CD8-positive, alpha-beta memory T cell (primary cell): ENCODE data around the gene NTN5. TPM values are rescaled to one million over a fixed set of nuclear protein-coding genes. Genes with fewer than 3 reads are reported as not detected.
"Not testable (repeated sequence)": the region's sequence is repeated elsewhere in the genome, so short reads cannot be mapped to it uniquely, and the experiment has no call there.

Experiments used
- CTCF ChIA-PET: fragments of 350-600 bp; sonication (Branson Sonifier 250); formaldehyde crosslinking; loops from one replicate; lab custom pipeline; 2021; ENCODE audit warnings: antibody characterized with exemption; lab: Charles Lee
- POLR2A ChIA-PET: fragments of 350-600 bp; sonication (Branson Sonifier 250); formaldehyde crosslinking; loops from one replicate; lab custom pipeline; 2021; ENCODE audit warnings: antibody characterized with exemption; lab: Charles Lee
- DNase-seq, 5 donors: peaks; one replicate each; pipeline versions ENCODE4 v3.0.0 to v3.0.0-alpha.2; 2020 to 2022; ENCODE audit warnings: mixed read lengths in 1 of 5
- H3K27ac ChIP-seq: one replicate; pipeline ENCODE4 v1.7.0; 2013; ENCODE audit warnings: low read depth, mild to moderate bottlenecking, low read length, moderate library complexity
- H3K27me3 ChIP-seq: 2 replicates; pipeline ENCODE4 v1.7.0; 2013; ENCODE audit warnings: low read length, mild to moderate bottlenecking; ENCODE audit not compliant: insufficient read depth, poor library complexity, severe bottlenecking
- H3K36me3 ChIP-seq: 2 replicates; pipeline ENCODE4 v1.7.0; 2013; ENCODE audit warnings: mild to moderate bottlenecking, low read length, moderate library complexity; ENCODE audit not compliant: insufficient read depth
- H3K4me1 ChIP-seq: 2 replicates; pipeline ENCODE4 v1.7.0; 2013; ENCODE audit warnings: mild to moderate bottlenecking, low read length, moderate library complexity; ENCODE audit not compliant: insufficient read depth
- H3K4me3 ChIP-seq: 2 replicates; pipeline ENCODE4 v1.7.0; 2013; ENCODE audit warnings: mild to moderate bottlenecking, low read length
- H3K9me3 ChIP-seq: 2 replicates; pipeline ENCODE4 v1.7.0; 2013; ENCODE audit warnings: mild to moderate bottlenecking, low read length
- H3K27ac Mint-ChIP-seq, 8 donors: one replicate each; pipeline ENCODE4 v1.8.0; 2020 to 2021; ENCODE audit warnings: mixed read lengths in 8 of 8, mild to moderate bottlenecking in 6 of 8, inconsistent platforms in 3 of 8, moderate library complexity in 3 of 8
- H3K27me3 Mint-ChIP-seq, 2 donors: one replicate each; pipeline ENCODE4 v1.8.0; 2020 to 2021; ENCODE audit warnings: mixed read lengths in 2 of 2, mild to moderate bottlenecking in 1 of 2, moderate library complexity in 1 of 2
- H3K36me3 Mint-ChIP-seq, 3 donors: one replicate each; pipeline ENCODE4 v1.8.0; 2020 to 2021; ENCODE audit warnings: mixed read lengths in 3 of 3, inconsistent platforms in 1 of 3, mild to moderate bottlenecking in 1 of 3
- H3K4me1 Mint-ChIP-seq, 3 donors: one replicate each; pipeline ENCODE4 v1.8.0; 2020 to 2021; ENCODE audit warnings: mixed read lengths in 3 of 3, inconsistent platforms in 1 of 3, mild to moderate bottlenecking in 1 of 3
- H3K4me3 Mint-ChIP-seq, 7 donors: one replicate each; pipeline ENCODE4 v1.8.0; 2020 to 2021; ENCODE audit warnings: mixed read lengths in 7 of 7, mild to moderate bottlenecking in 6 of 7, moderate library complexity in 4 of 7, inconsistent platforms in 2 of 7
- H3K9me3 Mint-ChIP-seq, 5 donors: one replicate each; pipeline ENCODE4 v1.8.0; 2020 to 2022; ENCODE audit warnings: mixed read lengths in 5 of 5, mild to moderate bottlenecking in 3 of 5, moderate library complexity in 2 of 5, inconsistent platforms in 1 of 5
- polyA plus RNA-seq: library from polyadenylated mRNA; unstranded; fragments of 300-500 nt; fragmentation: Illumina TruSeq; gene quantifications from one replicate; pipeline ENCODE4 v1.2.3, GENCODE V29; 2021
- total RNA-seq, 2 experiments: library from RNA; stranded (reverse); gene quantifications; one replicate each; pipeline ENCODE4 v1.2.3, GENCODE V29; 2021

The NTN5 gene
- total and polyA plus RNA-seq, 3 experiments from 2014 or later: 0.11 to 0.33 TPM; not detected in 1

GRCh38 chr19:48680436-48681126 lies 7.8 kb upstream of the NTN5 start:
- Mint-ChIP-seq H3K4me3 (no peak overlapping the region), H3K27me3 (no peaks in the 10 kb centered on the region), H3K4me1 (peaks cover 0 to under 1% (median under 1%) of the 10 kb centered on the region in 3 donors), H3K36me3 (no peaks in the 10 kb centered on the region), H3K27ac (no peak overlapping the region), H3K9me3 (no peaks in the 10 kb centered on the region)
- CTCF ChIA-PET: no interaction called here
- no peak for DNase-seq
- Histone ChIP-seq H3K27me3 (no peaks in the 10 kb centered on the region), H3K36me3 (no peaks in the 10 kb centered on the region), H3K27ac (no peak overlapping the region), H3K9me3 (no peaks in the 10 kb centered on the region), H3K4me3 (no peak overlapping the region), H3K4me1 (peaks cover 2% of the 10 kb centered on the region)
- POLR2A ChIA-PET: no interaction called here

- H3K9me3 Mint-ChIP-seq, H3K27me3 ChIP-seq, H3K4me3 Mint-ChIP-seq, H3K4me3 ChIP-seq, H3K27ac ChIP-seq, H3K36me3 Mint-ChIP-seq, H3K9me3 ChIP-seq, H3K36me3 ChIP-seq, DNase-seq, CTCF ChIA-PET, H3K27me3 Mint-ChIP-seq, H3K4me1 Mint-ChIP-seq, H3K27ac Mint-ChIP-seq, H3K4me1 ChIP-seq, POLR2A ChIA-PET: not testable (repeated sequence)
Measured at GRCh38 chr19:48680006-48680405, 7.2 kb upstream of the NTN5 start.

GRCh38 chr19:48678201-48678600 lies 5.4 kb upstream of the NTN5 start:
- peaks cover 5 to 8% (median 7%) of the 10 kb centered on the region in 3 donors for H3K4me1 Mint-ChIP-seq
- H3K9me3 Mint-ChIP-seq: no peaks in the 10 kb centered on the region
- Histone ChIP-seq H3K27ac (no peak overlapping the region), H3K27me3 (no peaks in the 10 kb centered on the region), H3K4me3 (no peak overlapping the region), H3K36me3 (no peaks in the 10 kb centered on the region), H3K9me3 (no peaks in the 10 kb centered on the region), H3K4me1 (peaks cover 9% of the 10 kb centered on the region)
- H3K4me3 Mint-ChIP-seq: no peak overlapping the region
- DNase-seq: no peak
- ChIA-PET CTCF (interaction anchor here (4.7 kb wide), 1 partner anchor 33 kb away, joined by 34 read pairs; the partner anchor contains the start of gene CA11), POLR2A (no interaction called here)
- H3K27ac Mint-ChIP-seq: no peak overlapping the region
- peaks cover 0 to 1% of the 10 kb centered on the region in 2 donors for H3K27me3 Mint-ChIP-seq
- no peaks in the 10 kb centered on the region for H3K36me3 Mint-ChIP-seq

- Mint-ChIP-seq H3K4me3 (no peak overlapping the region), H3K4me1 (peaks cover 5 to 8% (median 7%) of the 10 kb centered on the region in 3 donors), H3K27ac (no peak overlapping the region), H3K9me3 (no peaks in the 10 kb centered on the region), H3K27me3 (peaks cover 0 to 1% of the 10 kb centered on the region in 2 donors), H3K36me3 (no peaks in the 10 kb centered on the region)
- H3K4me3 ChIP-seq: no peak overlapping the region
- POLR2A ChIA-PET: no interaction called here
- H3K27ac ChIP-seq: no peak overlapping the region
- no peaks in the 10 kb centered on the region for H3K27me3 ChIP-seq
- CTCF ChIA-PET: interaction anchor here (1.6 to 4.7 kb wide), 3 partner anchors 10 to 35 kb away, joined by 6 to 34 read pairs (median 6); partner anchors contain the start of gene CA11
- no peaks in the 10 kb centered on the region for H3K36me3 ChIP-seq
- peaks cover 9% of the 10 kb centered on the region for H3K4me1 ChIP-seq
- DNase-seq: no peak
- no peaks in the 10 kb centered on the region for H3K9me3 ChIP-seq
Measured at GRCh38 chr19:48676887-48677286, 4.1 kb upstream of the NTN5 start.

GRCh38 chr19:48676487-48676886 lies 3.7 kb upstream of the NTN5 start:
- POLR2A ChIA-PET: no interaction called here
- no peaks in the 10 kb centered on the region for H3K27me3 ChIP-seq
- H3K36me3 ChIP-seq: no peaks in the 10 kb centered on the region
- Mint-ChIP-seq H3K36me3 (no peaks in the 10 kb centered on the region), H3K4me3 (no peak overlapping the region), H3K9me3 (no peaks in the 10 kb centered on the region), H3K27ac (peak overlapping the region in 1 of 8 donors; percentile 79), H3K27me3 (peaks cover 0 to 1% of the 10 kb centered on the region in 2 donors), H3K4me1 (peaks cover 5 to 8% (median 7%) of the 10 kb centered on the region in 3 donors)
- CTCF ChIA-PET: interaction anchor here (0.9 to 4.7 kb wide), 6 partner anchors 10 to 68 kb away, joined by 3 to 34 read pairs (median 4); partner anchors contain the start of gene CA11
- H3K27ac ChIP-seq: no peak overlapping the region
- no peak overlapping the region for H3K4me3 ChIP-seq
- H3K4me1 ChIP-seq: peaks cover 9% of the 10 kb centered on the region
- no peak for DNase-seq
- H3K9me3 ChIP-seq: no peaks in the 10 kb centered on the region

GRCh38 chr19:48674921-48675824 lies 2.4 kb upstream of the NTN5 start:
- H3K36me3 Mint-ChIP-seq: no peaks in the 10 kb centered on the region
- H3K27ac ChIP-seq: no peak overlapping the region
- no peak overlapping the region for H3K4me3 ChIP-seq
- peaks cover 9% of the 10 kb centered on the region for H3K4me1 ChIP-seq
- H3K4me1 Mint-ChIP-seq: peaks cover 5 to 8% (median 7%) of the 10 kb centered on the region in 3 donors
- H3K4me3 Mint-ChIP-seq: no peak overlapping the region
- no peaks in the 10 kb centered on the region for H3K9me3 ChIP-seq
- no peaks in the 10 kb centered on the region for H3K27me3 ChIP-seq
- no peaks in the 10 kb centered on the region for H3K36me3 ChIP-seq
- ChIA-PET CTCF (interaction anchor here (0.6 to 4.7 kb wide), 17 partner anchors 9 to 180 kb away, joined by 3 to 34 read pairs (median 3); partner anchors contain the start of gene CA11), POLR2A (interaction anchor here (1.0 kb wide), 1 partner anchor 29 kb away, joined by 4 read pairs; the partner anchor contains the start of gene CA11)
- peak overlapping the region in 4 of 8 donors; percentile 5 to 82 (median 50) for H3K27ac Mint-ChIP-seq
- DNase-seq: peak; percentile 43 to 78 (median 65)
- H3K27me3 Mint-ChIP-seq: peaks cover 0 to 1% of the 10 kb centered on the region in 2 donors
- no peaks in the 10 kb centered on the region for H3K9me3 Mint-ChIP-seq

- H3K4me3 Mint-ChIP-seq: no peak overlapping the region
- Histone ChIP-seq H3K4me3 (no peak overlapping the region), H3K4me1 (peaks cover 9% of the 10 kb centered on the region), H3K9me3 (no peaks in the 10 kb centered on the region), H3K27ac (no peak overlapping the region), H3K27me3 (no peaks in the 10 kb centered on the region), H3K36me3 (no peaks in the 10 kb centered on the region)
- H3K4me1 Mint-ChIP-seq: peaks cover 5 to 8% (median 7%) of the 10 kb centered on the region in 3 donors
- peaks cover 0 to 2% (median 0%) of the 10 kb centered on the region in 5 donors for H3K9me3 Mint-ChIP-seq
- no peak for DNase-seq
- H3K36me3 Mint-ChIP-seq: peaks cover 0 to 1% (median 0%) of the 10 kb centered on the region in 3 donors
- H3K27me3 Mint-ChIP-seq: peaks cover 0 to 1% of the 10 kb centered on the region in 2 donors
- no peak overlapping the region for H3K27ac Mint-ChIP-seq
- ChIA-PET CTCF (interaction anchor here (0.6 to 4.7 kb wide), 11 partner anchors 8 to 180 kb away, joined by 3 to 34 read pairs (median 4); partner anchors contain the start of gene CA11), POLR2A (interaction anchor here (1.0 kb wide), 1 partner anchor 28 kb away, joined by 4 read pairs; the partner anchor contains the start of gene CA11)
Measured at GRCh38 chr19:48674216-48674809, 1.5 kb upstream of the NTN5 start.
